Peyer's patch (tissue), 4 donors: ENCODE measurements around the gene RBM48.

ENCODE experiments used
- CTCF ChIP-seq, 6 experiments: fragments of 450-650 bp in 4 of 6; fragments of 200-600 bp in 2 of 6; sonication (generic) in 1 of 6; IDR thresholded peaks; one replicate each; pipeline ENCODE4 v1.5.1; 2017 to 2019; ENCODE audit warnings: antibody characterized with exemption in 6 of 6, mild to moderate bottlenecking in 3 of 6, moderate library complexity in 1 of 6
- POLR2A ChIP-seq, 2 donors: fragments of 450-650 bp; IDR thresholded peaks; one replicate each; pipeline ENCODE4 v1.5.1; 2017; ENCODE audit warnings: antibody characterized with exemption in 2 of 2, mild to moderate bottlenecking in 2 of 2, moderate library complexity in 2 of 2

GRCh38 chr7:92523110-92523509 is 5.5 kb upstream of the RBM48 start:
- TF ChIP-seq CTCF (IDR thresholded peaks at IDR 0.05): no peak
- TF ChIP-seq POLR2A (IDR thresholded peaks at IDR 0.05): no peak
